OCI-LY7 (cell line): ENCODE measurements around the gene DNASE1L1. TPM values are rescaled to one million over a fixed set of nuclear protein-coding genes. Genes with fewer than 3 reads are reported as not detected.

Source experiments
- BruUV-seq: library from RNA; stranded (reverse); fragments of 400-500 nt; replicated peaks from 2 replicates; lab custom pipeline; 2021; lab: Mats Ljungman, UMichigan
- CTCF ChIA-PET: fragments of 300-600 bp; sonication (Branson Sonifier 250); formaldehyde crosslinking; loops from one replicate; lab custom pipeline; 2022; ENCODE audit warnings: antibody characterized with exemption; ENCODE audit not compliant: unreplicated experiment; lab: Charles Lee
- POLR2A ChIA-PET: fragments of 300-600 bp; sonication (Branson Sonifier 250); formaldehyde crosslinking; loops from one replicate; lab custom pipeline; 2022; ENCODE audit warnings: antibody characterized with exemption; lab: Charles Lee
- DNase-seq: peaks from one replicate; pipeline ENCODE4 v3.0.0-alpha.2; 2015; ENCODE audit warnings: low spot score
- H2AFZ ChIP-seq: fragments of 200-600 bp; sonication (generic), shearing (Covaris generic); 2 replicates; pipeline ENCODE4 v1.6.1; 2014; ENCODE audit warnings: mild to moderate bottlenecking, antibody characterized with exemption, low read length, moderate library complexity
- H3K27ac ChIP-seq: fragments of 200-600 bp; sonication (generic); 2 replicates; pipeline ENCODE4 v1.5.1; 2014; ENCODE audit warnings: mixed run types, low read depth, mild to moderate bottlenecking, moderate library complexity, low read length, inconsistent platforms; ENCODE audit not compliant: poor library complexity, severe bottlenecking
- H3K36me3 ChIP-seq: fragments of 200-600 bp; sonication (generic); 2 replicates; pipeline ENCODE4 v1.6.1; 2014; ENCODE audit warnings: mild to moderate bottlenecking, antibody characterized with exemption, low read length, moderate library complexity, mixed read lengths; ENCODE audit not compliant: insufficient read depth
- H3K4me1 ChIP-seq: fragments of 200-600 bp; sonication (generic); 2 replicates; pipeline ENCODE4 v1.5.1; 2014; ENCODE audit warnings: mild to moderate bottlenecking, low read length; ENCODE audit not compliant: insufficient read depth, poor library complexity, severe bottlenecking
- H3K4me2 ChIP-seq: fragments of 200-600 bp; sonication (generic); 2 replicates; pipeline ENCODE4 v1.6.1; 2014; ENCODE audit warnings: mild to moderate bottlenecking, low read length
- H3K4me3 ChIP-seq: fragments of 200-600 bp; sonication (generic); 2 replicates; pipeline ENCODE4 v1.5.1; 2014; ENCODE audit warnings: mild to moderate bottlenecking, low read depth, low read length; ENCODE audit not compliant: poor library complexity, severe bottlenecking
- H3K79me2 ChIP-seq: fragments of 200-600 bp; sonication (generic); 2 replicates; pipeline ENCODE4 v1.6.1; 2016; ENCODE audit warnings: low read depth, mild to moderate bottlenecking, low read length, moderate library complexity, mixed read lengths; ENCODE audit not compliant: insufficient read depth
- H3K9me2 ChIP-seq: fragments of 200-600 bp; sonication (generic); 2 replicates; pipeline ENCODE4 v1.6.1; 2016; ENCODE audit warnings: mild to moderate bottlenecking, low read length, mixed read lengths; ENCODE audit not compliant: insufficient read depth
- H3K9me3 ChIP-seq: fragments of 200-600 bp; sonication (generic); 2 replicates; pipeline ENCODE4 v1.6.1; 2014; ENCODE audit warnings: mild to moderate bottlenecking, mixed run types, low read length, mixed read lengths
- H4K20me1 ChIP-seq: fragments of 200-600 bp; sonication (generic); 2 replicates; pipeline ENCODE4 v1.6.1; 2014; ENCODE audit warnings: mild to moderate bottlenecking, antibody characterized with exemption, low read length, moderate library complexity, mixed read lengths; ENCODE audit not compliant: insufficient read depth
- EZH2phosphoT487 ChIP-seq: fragments of 200-600 bp; sonication (generic); IDR thresholded peaks from 2 replicates; pipeline ENCODE4 v1.6.1; 2018; ENCODE audit warnings: low read depth, borderline replicate concordance, mild to moderate bottlenecking, mixed run types, antibody characterized with exemption, low read length, moderate library complexity, mixed read lengths
- intact Hi-C: fragments of 100-400 bp; cut with micrococcal nuclease; formaldehyde crosslinking; loops from one replicate; pipeline ENCODE4 v1.10.0; 2022; ENCODE audit not compliant: unreplicated experiment
- total RNA-seq, 2 experiments: library from RNA; depleted of rRNA in 1 of 2; stranded (reverse); fragments of >200 nt in 1 of 2; shearing (Covaris generic) in 1 of 2; gene quantifications; 2 replicates each; pipeline ENCODE4 v1.2.3, GENCODE V29; 2014 to 2022
- TF ChIP-seq, protein P1 (sequence below): fragments of 200-600 bp; sonication (generic); conservative IDR thresholded peaks from 2 replicates; pipeline ENCODE4 v1.5.1; 2014; ENCODE audit warnings: mild to moderate bottlenecking, antibody characterized with exemption, low read length, moderate library complexity, mixed read lengths

Gene DNASE1L1
- total RNA-seq, 2 experiments from 2014 or later = 23.1 to 30.1 TPM

DNA sequence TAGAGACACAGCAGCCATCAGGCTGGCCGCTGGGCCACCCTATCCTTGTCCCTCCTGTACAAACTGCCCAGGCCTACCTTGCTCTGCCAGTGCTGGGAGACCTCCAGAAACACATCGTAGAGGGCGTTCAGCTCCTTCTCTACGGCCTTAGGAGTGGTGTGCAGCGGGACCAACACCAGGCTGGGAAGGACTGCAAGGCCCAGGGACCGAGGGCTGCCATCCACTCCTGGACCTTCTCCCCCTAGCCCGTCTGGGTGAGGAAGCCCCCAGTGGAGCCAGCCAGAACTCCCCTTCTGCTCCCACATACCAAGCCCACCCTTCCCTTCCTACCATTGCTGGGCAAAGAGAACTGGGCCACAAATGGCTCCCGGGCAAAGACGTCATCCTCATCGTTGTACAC lies 5.9 kb downstream of the DNASE1L1 start:
- POLR2A ChIA-PET = interaction anchor here (0.7 kb wide), 1 partner anchor 40 kb away, joined by 3 read pairs; the partner anchor contains the start of gene FAM50A
- no peaks in the 10 kb centered on the region for H4K20me1 ChIP-seq
- H3K9me2 ChIP-seq = no peaks in the 10 kb centered on the region

DNA sequence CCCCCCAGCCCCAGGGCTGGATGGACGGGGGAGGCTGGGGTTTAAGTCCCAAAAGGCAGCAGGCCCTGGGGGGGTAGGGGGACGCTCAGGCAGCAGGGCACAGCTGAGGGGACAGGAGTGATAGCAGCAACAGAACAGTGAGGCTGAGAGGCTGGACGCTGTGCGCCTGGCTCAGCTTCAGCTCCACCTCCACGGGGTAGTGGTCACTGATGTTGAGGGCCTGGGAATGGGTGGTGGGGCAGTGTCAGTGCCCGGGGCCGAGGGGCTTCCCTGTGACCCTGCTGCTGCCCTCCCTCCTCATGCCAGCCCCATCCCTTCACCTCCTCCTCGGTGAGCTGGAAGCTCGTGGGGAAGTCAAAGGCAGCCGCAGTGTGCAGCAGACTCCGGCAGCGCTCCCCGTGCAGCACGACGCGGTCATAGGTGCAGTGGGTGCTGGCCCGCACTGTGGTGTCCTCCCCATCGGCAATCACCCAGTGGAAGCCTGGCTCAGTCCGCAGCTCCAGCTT lies 6.4 kb downstream of the DNASE1L1 start:
- no peak overlapping the region for H2AFZ ChIP-seq
- TF ChIP-seq, protein P1, sequence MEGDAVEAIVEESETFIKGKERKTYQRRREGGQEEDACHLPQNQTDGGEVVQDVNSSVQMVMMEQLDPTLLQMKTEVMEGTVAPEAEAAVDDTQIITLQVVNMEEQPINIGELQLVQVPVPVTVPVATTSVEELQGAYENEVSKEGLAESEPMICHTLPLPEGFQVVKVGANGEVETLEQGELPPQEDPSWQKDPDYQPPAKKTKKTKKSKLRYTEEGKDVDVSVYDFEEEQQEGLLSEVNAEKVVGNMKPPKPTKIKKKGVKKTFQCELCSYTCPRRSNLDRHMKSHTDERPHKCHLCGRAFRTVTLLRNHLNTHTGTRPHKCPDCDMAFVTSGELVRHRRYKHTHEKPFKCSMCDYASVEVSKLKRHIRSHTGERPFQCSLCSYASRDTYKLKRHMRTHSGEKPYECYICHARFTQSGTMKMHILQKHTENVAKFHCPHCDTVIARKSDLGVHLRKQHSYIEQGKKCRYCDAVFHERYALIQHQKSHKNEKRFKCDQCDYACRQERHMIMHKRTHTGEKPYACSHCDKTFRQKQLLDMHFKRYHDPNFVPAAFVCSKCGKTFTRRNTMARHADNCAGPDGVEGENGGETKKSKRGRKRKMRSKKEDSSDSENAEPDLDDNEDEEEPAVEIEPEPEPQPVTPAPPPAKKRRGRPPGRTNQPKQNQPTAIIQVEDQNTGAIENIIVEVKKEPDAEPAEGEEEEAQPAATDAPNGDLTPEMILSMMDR = no peak
- TF ChIP-seq EZH2phosphoT487 = no peak
- H3K9me3 ChIP-seq = no peaks in the 10 kb centered on the region
- H3K36me3 ChIP-seq = peaks cover 38% of the 10 kb centered on the region
- BruUV-seq = no TSS peak
- H3K4me1 ChIP-seq = peaks cover 9% of the 10 kb centered on the region
- intact Hi-C loops = loop anchor here (5.0 kb wide), 1 partner anchor 130 kb away; no protein-coding TSS in a partner anchor
- no peak overlapping the region for H3K4me3 ChIP-seq
- H4K20me1 ChIP-seq = no peaks in the 10 kb centered on the region
- DNase-seq = no peak
- CTCF ChIA-PET = interaction anchor here (0.5 kb wide), 1 partner anchor 53 kb away, joined by 4 read pairs; no protein-coding TSS in a partner anchor
- no peak overlapping the region for H3K27ac ChIP-seq
- H3K79me2 ChIP-seq = peaks cover 10% of the 10 kb centered on the region; the same call in 1 of the 2 replicates
- no peak overlapping the region for H3K4me2 ChIP-seq
- POLR2A ChIA-PET = no interaction called here
- H3K9me2 ChIP-seq = no peaks in the 10 kb centered on the region

More for the DNA sequence above, 5.9 kb downstream of the DNASE1L1 start:
- peaks cover 9% of the 10 kb centered on the region for H3K4me1 ChIP-seq
- H3K9me3 ChIP-seq = no peaks in the 10 kb centered on the region
- BruUV-seq = no TSS peak
- no peak overlapping the region for H3K4me3 ChIP-seq
- no peak overlapping the region for H3K27ac ChIP-seq
- CTCF ChIA-PET = no interaction called here
- peaks cover 38% of the 10 kb centered on the region for H3K36me3 ChIP-seq
- DNase-seq = no peak
- H3K4me2 ChIP-seq = no peak overlapping the region
- intact Hi-C loops = loop anchor here (5.0 kb wide), 1 partner anchor 129 kb away; no protein-coding TSS in a partner anchor
- peaks cover 10% of the 10 kb centered on the region; the same call in 1 of the 2 replicates for H3K79me2 ChIP-seq
- TF ChIP-seq, protein P1 = no peak
- TF ChIP-seq EZH2phosphoT487 = no peak
- no peak overlapping the region for H2AFZ ChIP-seq
